Head of caudate nucleus (tissue), 42 donors: Measurements from ENCODE around the gene AADACL4.
A peak's percentile ranks its signal among the peaks of the same experiment; 100 is the strongest.
"Not testable (repeated sequence)": the region's sequence is repeated elsewhere in the genome, so short reads cannot be mapped to it uniquely, and the experiment has no call there.

Experiments used
- DNase-seq, 42 donors: peaks; one replicate each; pipeline versions ENCODE4 v3.0.0 to v3.0.0-alpha.2; 2020 to 2021; ENCODE audit warnings: mixed read lengths in 7 of 42
- intact Hi-C: fragments of 100-400 bp; cut with DNase I; formaldehyde crosslinking; loops from one replicate; pipeline ENCODE4 v1.15.0; 2022

Gene AADACL4

DNA sequence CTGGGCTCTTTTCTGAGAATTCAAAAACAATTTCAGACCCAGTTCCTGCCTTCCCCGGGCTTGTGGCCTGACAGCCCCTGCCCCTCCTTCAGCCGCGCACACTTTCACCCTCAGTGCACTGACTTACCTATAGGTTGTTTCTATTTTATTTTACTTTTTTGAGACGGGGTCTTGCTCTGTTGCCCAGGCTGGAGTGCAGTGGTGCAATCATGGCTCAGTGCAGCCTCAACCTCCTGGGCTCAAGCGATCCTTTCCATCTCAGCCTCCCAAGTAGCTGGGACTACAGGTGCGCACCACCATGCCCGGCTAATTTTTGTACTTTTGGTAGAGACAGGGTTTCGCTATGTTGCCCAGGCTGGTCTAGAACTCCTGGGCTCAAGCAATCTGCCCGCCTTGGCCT lies 1.5 kb downstream of the AADACL4 start:
- intact Hi-C loops = not testable (repeated sequence)

GRCh38 chr1:12648741-12649140 lies 4.9 kb downstream of the AADACL4 start:
- DNase-seq = no peak
- intact Hi-C loops = no loop called here

More for the DNA sequence above, 1.5 kb downstream of the AADACL4 start:
- not testable (repeated sequence) for DNase-seq

GRCh38 chr1:12649971-12650421 lies 6.1 kb downstream of the AADACL4 start:
- DNase-seq = no peak
- intact Hi-C loops = no loop called here

DNA sequence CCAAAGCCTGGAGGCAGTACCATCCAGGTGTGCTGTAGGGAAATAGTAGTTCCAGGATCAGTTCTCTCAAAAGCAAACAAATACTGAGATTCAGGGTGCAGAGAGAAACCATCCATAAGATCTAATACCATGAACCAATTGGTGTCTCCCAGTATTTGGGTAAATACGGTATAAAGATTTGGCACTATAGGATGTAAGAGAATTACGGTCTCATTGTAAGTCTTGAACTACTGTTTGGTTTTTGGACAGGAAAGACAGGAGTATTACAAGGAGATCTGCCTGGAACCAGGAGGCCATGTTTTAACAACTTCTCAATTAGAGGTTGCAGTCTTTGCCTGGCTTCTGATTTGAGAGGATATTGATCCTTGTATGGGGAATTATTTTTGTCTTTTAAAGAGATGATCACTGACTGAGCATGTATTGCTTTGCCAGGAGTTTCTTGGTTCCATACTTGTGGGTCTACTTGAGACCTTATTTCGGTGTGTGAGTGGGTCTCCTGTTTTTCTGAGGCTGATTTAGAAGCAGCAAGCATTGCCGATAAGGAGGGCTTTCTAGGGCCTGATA lies 10.2 kb downstream of the AADACL4 start:
- no peak for DNase-seq
- intact Hi-C loops = no loop called here

DNA sequence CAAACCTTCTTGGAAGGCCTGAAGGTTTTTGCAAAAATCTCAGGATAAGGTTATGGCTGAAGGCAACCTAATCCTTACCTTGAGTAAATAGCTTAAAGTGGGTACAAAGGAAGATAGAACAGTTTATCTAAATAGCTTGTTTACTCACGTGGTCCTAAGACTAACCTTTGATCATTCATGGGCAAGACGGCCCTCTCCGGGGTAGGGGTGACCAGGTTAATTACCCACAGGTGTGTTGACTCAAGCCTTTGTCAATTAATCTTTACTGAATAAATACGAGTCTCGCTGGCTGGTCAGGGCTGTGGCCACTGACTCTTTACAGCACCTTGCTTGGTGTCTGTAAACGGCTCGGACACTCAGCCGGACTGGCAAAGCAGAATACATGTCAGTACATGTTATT lies 10.8 kb downstream of the AADACL4 start:
- DNase-seq = no peak
- intact Hi-C loops = no loop called here

DNA sequence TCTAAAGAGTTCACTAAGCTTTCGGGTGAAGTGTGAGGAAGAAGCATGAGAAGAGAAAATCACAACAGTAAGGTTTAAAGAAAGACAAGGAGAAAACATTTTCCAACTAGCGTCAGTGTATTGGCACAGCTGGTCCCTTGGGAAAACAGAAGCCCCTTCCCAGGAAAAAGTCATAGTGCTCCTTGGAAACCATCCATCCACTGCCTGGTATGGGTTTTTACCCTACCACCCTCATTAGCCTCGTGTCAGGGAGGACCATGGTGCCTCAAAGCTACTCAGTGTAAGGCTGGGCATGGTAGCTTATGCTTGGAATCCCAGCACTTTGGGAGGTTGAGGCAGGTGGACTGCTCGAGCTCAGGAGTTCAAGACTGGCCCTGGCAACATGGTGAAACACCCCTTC lies 12.7 kb downstream of the AADACL4 start:
- intact Hi-C loops = no loop called here
- DNase-seq = no peak

- intact Hi-C loops = no loop called here
Measured at GRCh38 chr1:12657060-12657884, 13.4 kb downstream of the AADACL4 start.

GRCh38 chr1:12657885-12658512 lies 14.1 kb downstream of the AADACL4 start:
- intact Hi-C loops, DNase-seq: not testable (repeated sequence)

More at GRCh38 chr1:12657060-12657884, 13.4 kb downstream of the AADACL4 start:
- no peak for DNase-seq

DNA sequence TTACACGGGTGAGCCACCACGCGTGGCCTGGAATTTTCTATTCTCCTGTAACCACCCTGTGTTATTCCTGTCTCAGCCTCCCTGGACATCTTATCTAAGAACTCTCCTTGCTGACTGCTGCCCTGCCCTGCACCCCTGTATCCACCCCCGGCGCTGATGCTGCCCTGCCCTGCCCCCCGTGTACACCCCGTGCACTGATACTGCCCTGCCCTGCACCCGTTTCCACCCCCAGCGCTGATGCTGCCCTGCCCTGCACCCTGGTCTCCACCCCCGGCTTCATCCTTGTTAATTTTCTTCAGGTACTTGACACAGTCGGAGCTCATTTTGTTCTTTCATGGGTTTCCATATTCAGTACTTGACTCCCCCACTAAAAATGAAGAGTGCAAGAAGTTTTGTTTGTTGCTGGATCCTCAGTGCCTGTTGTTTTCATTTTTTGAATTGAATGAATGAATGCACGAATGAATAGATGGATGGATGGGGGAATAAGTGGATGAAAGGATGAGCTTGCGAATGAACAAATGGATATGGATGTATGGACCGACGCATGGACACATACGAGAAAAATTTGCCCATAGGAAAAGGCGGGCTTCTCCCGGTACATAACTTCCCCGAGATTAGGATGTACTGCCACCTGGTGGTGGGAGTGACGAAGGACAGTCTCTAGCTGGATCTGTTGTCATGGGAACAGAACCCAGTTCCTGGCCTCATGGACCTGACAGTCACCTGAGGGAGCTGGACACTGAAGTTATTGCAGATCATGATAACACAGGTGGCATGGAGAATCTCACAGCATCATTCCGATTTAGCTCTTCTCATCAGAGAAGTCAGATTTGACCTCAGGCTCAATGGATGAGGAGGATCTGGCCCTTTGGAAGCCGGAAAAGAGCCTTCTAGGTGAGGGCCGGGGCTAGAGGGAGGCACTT lies 14.9 kb downstream of the AADACL4 start:
- intact Hi-C loops = no loop called here
- DNase-seq = peak; percentile 20 to 92 (median 78)

GRCh38 chr1:12661606-12662219 lies 17.8 kb downstream of the AADACL4 start:
- intact Hi-C loops = no loop called here
- no peak for DNase-seq

GRCh38 chr1:12662556-12662955 lies 18.7 kb downstream of the AADACL4 start:
- intact Hi-C loops = no loop called here
- DNase-seq = no peak

GRCh38 chr1:12665511-12665910 lies 21.6 kb downstream of the AADACL4 start:
- intact Hi-C loops = no loop called here
- DNase-seq = no peak

DNA sequence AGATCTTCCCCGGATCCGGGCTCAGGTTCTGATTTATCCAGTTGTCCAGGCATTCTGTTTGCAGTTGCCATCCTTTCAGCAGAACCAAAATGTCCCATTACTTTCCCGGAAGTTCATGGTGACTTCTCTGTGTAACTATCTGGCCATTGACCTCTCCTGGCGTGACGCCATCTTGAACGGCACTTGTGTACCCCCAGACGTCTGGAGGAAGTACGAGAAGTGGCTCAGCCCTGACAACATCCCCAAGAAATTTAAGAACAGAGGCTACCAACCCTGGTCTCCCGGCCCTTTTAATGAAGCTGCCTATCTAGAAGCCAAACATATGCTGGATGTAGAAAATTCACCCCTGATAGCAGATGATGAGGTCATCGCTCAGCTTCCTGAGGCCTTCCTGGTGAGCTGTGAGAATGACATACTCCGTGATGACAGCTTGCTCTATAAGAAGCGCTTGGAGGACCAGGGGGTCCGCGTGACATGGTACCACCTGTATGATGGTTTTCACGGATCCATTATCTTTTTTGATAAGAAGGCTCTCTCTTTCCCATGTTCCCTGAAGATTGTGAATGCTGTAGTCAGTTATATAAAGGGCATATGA lies 22.4 kb downstream of the AADACL4 start:
- intact Hi-C loops = no loop called here
- no peak for DNase-seq

DNA sequence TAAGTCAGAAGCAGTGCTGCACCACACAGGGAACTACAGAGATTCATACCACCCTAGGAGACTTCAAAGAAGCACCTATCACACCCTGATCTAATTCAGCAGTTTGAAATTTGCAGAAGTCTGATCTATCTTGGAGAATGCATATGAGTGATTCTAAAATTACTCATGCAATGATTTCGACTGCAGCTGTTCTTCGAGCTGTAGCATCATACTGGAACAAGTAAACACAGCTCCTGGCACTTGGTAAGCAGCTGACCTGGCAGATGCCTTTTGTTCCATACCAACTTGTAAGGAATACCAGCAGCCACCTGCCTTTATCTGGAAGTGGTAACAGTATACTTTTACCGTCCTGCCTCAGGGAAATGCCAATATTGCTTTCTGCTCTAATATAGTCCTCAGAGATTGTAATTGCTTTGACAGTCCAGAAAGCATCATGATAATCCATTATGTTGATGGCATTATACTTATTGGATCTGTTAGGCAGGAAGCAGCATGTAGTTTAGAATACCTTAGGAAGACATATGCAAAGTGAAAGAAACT lies 25.7 kb downstream of the AADACL4 start:
- no peak for DNase-seq
- intact Hi-C loops = no loop called here

DNA sequence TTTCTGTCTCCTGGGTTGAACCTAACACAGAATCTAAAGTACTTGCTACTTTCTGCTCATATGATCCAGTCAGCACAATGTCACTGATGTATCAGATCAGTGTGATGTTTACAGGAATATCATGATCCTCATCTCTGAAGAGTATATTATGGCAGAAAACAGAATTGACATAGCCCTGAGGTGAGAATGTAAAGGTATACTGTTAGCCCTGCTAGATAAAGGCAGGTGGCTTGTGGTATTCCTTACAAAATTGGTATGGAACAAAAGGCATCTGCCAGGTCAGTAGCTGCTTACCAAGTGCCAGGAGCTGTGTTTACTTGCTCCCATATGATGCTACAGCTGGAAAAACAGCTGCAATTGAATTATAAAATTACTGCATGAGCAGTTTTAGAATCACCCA lies 30.5 kb downstream of the AADACL4 start:
- intact Hi-C loops = no loop called here
- DNase-seq = no peak

- intact Hi-C loops, DNase-seq: not testable (repeated sequence)
Measured at GRCh38 chr1:12676122-12676521, 32.2 kb downstream of the AADACL4 start.

DNA sequence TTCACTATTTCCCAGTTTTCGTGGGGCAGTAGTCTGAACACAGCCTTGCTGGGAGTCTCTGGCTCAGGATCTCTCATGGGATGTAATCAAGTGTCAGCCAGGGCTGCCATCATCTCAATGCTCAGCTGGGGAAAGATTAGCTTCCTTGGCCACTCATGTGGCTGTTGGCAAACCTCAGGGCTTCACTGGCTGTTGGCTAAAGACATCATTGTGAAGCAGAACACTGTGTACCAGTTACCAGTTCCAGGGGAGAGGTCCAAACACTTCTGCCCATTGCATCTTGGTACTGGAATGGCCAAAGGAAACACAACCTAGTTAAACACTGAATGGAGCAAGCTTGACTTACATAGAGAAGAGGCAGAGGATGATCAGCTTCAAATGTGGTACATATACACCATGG lies 33.7 kb downstream of the AADACL4 start:
- DNase-seq = peak in 25 of 42 donors; percentile 5 to 60 (median 19)
- intact Hi-C loops = no loop called here

DNA sequence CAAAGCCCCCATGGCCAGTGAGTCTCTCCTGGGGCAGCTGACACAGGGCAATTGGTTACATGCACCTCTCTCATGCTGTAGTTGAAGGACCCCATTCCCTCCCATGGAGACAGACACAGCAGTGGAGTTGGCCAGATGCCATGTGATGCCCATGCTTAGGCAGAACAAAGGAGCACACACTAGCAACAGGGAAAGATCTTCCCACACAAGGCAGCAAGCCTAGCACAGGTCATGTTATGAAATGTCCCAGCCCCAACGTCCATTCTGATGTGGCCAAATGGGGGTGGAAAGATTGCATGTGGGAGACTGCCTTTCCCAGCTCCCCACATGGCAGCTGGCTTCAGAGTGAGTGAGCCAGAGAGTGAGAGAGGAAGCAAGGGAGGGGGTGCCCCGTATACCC lies 34.5 kb downstream of the AADACL4 start:
- intact Hi-C loops = no loop called here
- DNase-seq = peak in 19 of 42 donors; percentile 9 to 63 (median 22)
